Activated naive CD8-positive, alpha-beta T cell treated with anti-CD3 and anti-CD28 coated beads, Interleukin-2, amount 10 ng/mL, durations not matched to agents 7 days and 5 days (primary cell): ENCODE data around the gene SLC30A9. TPM values are rescaled to one million over a fixed set of nuclear protein-coding genes. Genes with fewer than 3 reads are reported as not detected.

Experiments
- ATAC-seq: fragments of 150-1000 bp; cut with Tn5 transposase; one replicate; pipeline ENCODE4 v1.10.0; 2021; ENCODE audit warnings: low read depth, moderate library complexity
- POLR2A ChIA-PET: fragments of 350-600 bp; sonication (Branson Sonifier 250); formaldehyde crosslinking; loops from one replicate; lab custom pipeline; 2021; ENCODE audit warnings: antibody characterized with exemption; lab: Charles Lee
- DNase-seq: peaks from one replicate; pipeline ENCODE4 v3.0.0; 2021
- H3K27ac Mint-ChIP-seq: one replicate; pipeline ENCODE4 v1.8.0; 2022; ENCODE audit warnings: mild to moderate bottlenecking, mixed read lengths
- H3K27me3 Mint-ChIP-seq: one replicate; pipeline ENCODE4 v1.8.0; 2022; ENCODE audit warnings: mild to moderate bottlenecking, moderate library complexity, mixed read lengths
- H3K36me3 Mint-ChIP-seq: one replicate; pipeline ENCODE4 v1.8.0; 2021; ENCODE audit warnings: mild to moderate bottlenecking, mixed read lengths
- H3K4me1 Mint-ChIP-seq: one replicate; pipeline ENCODE4 v1.8.0; 2021; ENCODE audit warnings: mixed read lengths
- H3K4me3 Mint-ChIP-seq: one replicate; pipeline ENCODE4 v1.8.0; 2022; ENCODE audit warnings: mild to moderate bottlenecking, moderate library complexity, mixed read lengths
- H3K9me3 Mint-ChIP-seq: one replicate; pipeline ENCODE4 v1.8.0; 2021; ENCODE audit warnings: mixed read lengths
- total RNA-seq, 2 experiments: library from RNA; stranded (reverse); gene quantifications; one replicate each; pipeline ENCODE4 v1.2.3, GENCODE V29; 2021

The SLC30A9 gene
- total RNA-seq, 2 experiments from 2014 or later = 35.1 to 38.2 TPM

GRCh38 chr4:42123071-42123644, 132.8 kb downstream of the SLC30A9 start:
- DNase-seq = no peak
- Mint-ChIP-seq H3K36me3 (no peaks in the 10 kb centered on the region), H3K9me3 (no peaks in the 10 kb centered on the region), H3K4me3 (no peak overlapping the region), H3K27ac (no peak overlapping the region), H3K27me3 (peaks cover 4% of the 10 kb centered on the region), H3K4me1 (no peaks in the 10 kb centered on the region)
- POLR2A ChIA-PET = no interaction called here
- no peak for ATAC-seq

DNA sequence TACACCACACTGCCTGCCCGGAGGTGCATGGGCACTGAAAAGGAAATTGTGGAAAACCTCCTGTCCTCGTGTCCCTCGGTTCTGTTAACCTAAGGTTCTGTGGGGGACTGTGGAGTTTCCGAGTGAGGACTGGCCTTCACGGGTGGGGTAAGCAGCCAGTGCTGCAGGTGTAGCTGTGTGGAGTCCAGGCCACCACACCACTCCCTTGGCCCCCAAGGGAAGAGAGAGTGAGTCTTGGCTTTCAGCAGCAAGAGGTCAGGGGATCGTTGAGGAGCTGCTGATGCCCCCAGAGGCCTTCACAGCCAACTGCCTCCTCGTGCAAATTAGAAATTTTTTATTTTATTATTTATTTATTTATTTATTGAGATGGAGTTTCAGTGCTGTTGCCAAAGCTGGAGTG, 141.8 kb downstream of the SLC30A9 start:
- ATAC-seq (no peak), DNase-seq (no peak)
- Mint-ChIP-seq H3K27me3 (peaks cover 3% of the 10 kb centered on the region), H3K4me1 (no peaks in the 10 kb centered on the region), H3K27ac (no peak overlapping the region), H3K4me3 (no peak overlapping the region), H3K9me3 (no peaks in the 10 kb centered on the region), H3K36me3 (no peaks in the 10 kb centered on the region)
- POLR2A ChIA-PET = no interaction called here

DNA sequence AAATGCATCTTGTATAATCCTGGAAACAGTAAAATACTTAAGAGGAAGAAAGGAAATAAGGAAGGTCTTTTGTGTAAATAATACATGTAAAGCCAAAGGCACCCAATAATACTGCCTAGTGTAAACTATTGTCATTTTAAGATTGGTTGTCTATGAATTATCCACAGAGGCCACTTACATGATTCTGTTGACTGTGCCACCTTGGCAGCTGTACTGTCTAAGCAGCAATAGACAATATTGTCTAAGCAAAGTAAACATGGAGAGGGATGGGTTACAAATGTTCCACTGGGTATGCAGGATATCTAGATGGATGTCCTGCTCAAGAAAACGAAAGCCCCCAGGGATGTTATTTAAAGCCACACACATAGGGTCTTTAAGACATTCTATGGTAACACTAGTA, 142.7 kb downstream of the SLC30A9 start:
- no peak for DNase-seq
- POLR2A ChIA-PET = no interaction called here
- Mint-ChIP-seq H3K27me3 (peaks cover 3% of the 10 kb centered on the region), H3K27ac (no peak overlapping the region), H3K36me3 (no peaks in the 10 kb centered on the region), H3K4me1 (no peaks in the 10 kb centered on the region), H3K4me3 (no peak overlapping the region), H3K9me3 (no peaks in the 10 kb centered on the region)
- ATAC-seq = no peak

DNA sequence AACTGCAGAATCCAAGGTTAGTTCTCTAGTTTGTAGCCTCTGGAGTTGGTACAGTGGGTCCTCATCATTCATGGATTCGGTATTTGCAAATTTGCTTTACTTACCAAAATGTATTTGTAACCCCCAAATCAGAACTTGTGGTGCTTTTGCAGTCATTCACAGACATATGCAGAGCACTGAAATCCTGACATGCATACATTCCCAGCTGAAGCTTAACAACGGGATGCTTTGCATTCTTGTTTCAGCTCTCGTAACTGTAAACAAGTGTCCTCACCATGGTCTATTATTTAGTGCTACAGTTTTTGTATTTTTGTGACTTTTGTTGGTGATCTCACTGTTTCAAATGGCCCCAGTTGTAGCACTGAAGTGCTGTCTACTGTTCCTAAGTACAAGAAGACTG, 146.0 kb downstream of the SLC30A9 start:
- POLR2A ChIA-PET = no interaction called here
- ATAC-seq = no peak
- no peak for DNase-seq
- Mint-ChIP-seq H3K27ac (no peak overlapping the region), H3K9me3 (no peaks in the 10 kb centered on the region), H3K27me3 (peaks cover 3% of the 10 kb centered on the region), H3K36me3 (no peaks in the 10 kb centered on the region), H3K4me1 (no peaks in the 10 kb centered on the region), H3K4me3 (no peak overlapping the region)

Other genes with a start within 250 kb of the SLC30A9 start
- gene PHOX2B, start 241.8 kb upstream of the SLC30A9 start, total RNA-seq = not detected
- 10 to 100 TPM; 45.5 to 46.2 TPM for gene TMEM33, start 55.1 kb upstream of the SLC30A9 start, total RNA-seq
- under 1 TPM; 0.22 to 0.23 TPM for gene DCAF4L1, start 8.8 kb upstream of the SLC30A9 start, total RNA-seq
- gene BEND4, start 162.1 kb downstream of the SLC30A9 start, total RNA-seq = under 1 TPM; 0.69 to 0.77 TPM